Keratinocyte (primary cell): ENCODE results near the gene SLC39A11. TPM values are rescaled to one million over a fixed set of nuclear protein-coding genes. Genes with fewer than 3 reads are reported as not detected.

Source experiments
- DNase-seq: peaks from one replicate; pipeline ENCODE4 v3.0.0-alpha.2; 2011; ENCODE audit warnings: low read depth, missing footprints, low spot score
- FAIRE-seq: peaks from 2 replicates; lab custom pipeline; 2011; peaks lifted over from hg19 to GRCh38; lab: Jason Lieb, UNC
- H2AFZ ChIP-seq: 2 replicates; pipeline ENCODE4 v1.6.0; 2012; ENCODE audit warnings: low read length, control low read depth, inconsistent platforms; ENCODE audit not compliant: control insufficient read depth
- H3K27ac ChIP-seq: 2 replicates; pipeline ENCODE4 v1.5.1; 2011; ENCODE audit warnings: low read length; ENCODE audit not compliant: control insufficient read depth, insufficient read depth
- H3K27me3 ChIP-seq: 3 replicates; pipeline ENCODE4 v1.6.0; 2011; ENCODE audit warnings: low read length; ENCODE audit not compliant: control insufficient read depth, insufficient read depth; ENCODE audit errors: extremely low read depth
- H3K36me3 ChIP-seq, 2 experiments: 2 replicates in 1 of 2; 3 replicates in 1 of 2; pipeline ENCODE4 v1.5.1; 2011; ENCODE audit warnings: low read length in 2 of 2, mild to moderate bottlenecking in 1 of 2; ENCODE audit not compliant: control insufficient read depth in 2 of 2, insufficient read depth in 2 of 2; ENCODE audit errors: extremely low read depth in 1 of 2
- H3K4me1 ChIP-seq: 3 replicates; pipeline ENCODE4 v1.5.1; 2011; ENCODE audit warnings: low read length; ENCODE audit not compliant: control insufficient read depth, insufficient read depth; ENCODE audit errors: extremely low read depth
- H3K4me2 ChIP-seq: 3 replicates; pipeline ENCODE4 v1.6.0; 2011; ENCODE audit warnings: low read depth, low read length; ENCODE audit not compliant: control insufficient read depth, insufficient read depth; ENCODE audit errors: extremely low read depth
- H3K4me3 ChIP-seq, 3 experiments: fragments of 200-600 bp in 1 of 3; sonication (generic) in 1 of 3; 2 replicates in 2 of 3; 3 replicates in 1 of 3; pipeline ENCODE4 v1.5.1; 2011 to 2016; ENCODE audit warnings: low read length in 3 of 3, mild to moderate bottlenecking in 3 of 3, control low read depth in 2 of 3, inconsistent platforms in 1 of 3, low read depth in 1 of 3, mixed read lengths in 1 of 3, mixed run types in 1 of 3, moderate library complexity in 1 of 3; ENCODE audit not compliant: control insufficient read depth in 2 of 3, insufficient read depth in 2 of 3; ENCODE audit errors: extremely low read depth in 1 of 3
- H3K79me2 ChIP-seq: 2 replicates; pipeline ENCODE4 v1.6.0; 2012; ENCODE audit warnings: low read length; ENCODE audit not compliant: control insufficient read depth, insufficient read depth
- H3K9ac ChIP-seq: 3 replicates; pipeline ENCODE4 v1.6.0; 2011; ENCODE audit warnings: low read length; ENCODE audit not compliant: control insufficient read depth, insufficient read depth; ENCODE audit errors: extremely low read depth
- H3K9me1 ChIP-seq: 3 replicates; pipeline ENCODE4 v1.6.0; 2011; ENCODE audit warnings: low read length; ENCODE audit not compliant: control insufficient read depth, insufficient read depth; ENCODE audit errors: extremely low read depth
- H3K9me3 ChIP-seq: 2 replicates; pipeline ENCODE4 v1.5.1; 2012; ENCODE audit warnings: low read depth, low read length; ENCODE audit not compliant: control insufficient read depth
- H4K20me1 ChIP-seq: 3 replicates; pipeline ENCODE4 v1.6.0; 2011; ENCODE audit warnings: low read length; ENCODE audit not compliant: control insufficient read depth, insufficient read depth; ENCODE audit errors: extremely low read depth
- EZH2 ChIP-seq: IDR thresholded peaks from one replicate; pipeline ENCODE4 v1.6.1; 2012; ENCODE audit warnings: inconsistent platforms, mild to moderate bottlenecking, low read length, moderate library complexity
- dilution Hi-C: fragments of 300-500 bp; cut with MboI; formaldehyde crosslinking; loops from one replicate; pipeline ENCODE4 v1.7.0; 2020; ENCODE audit warnings: low sequenced_read_pairs; ENCODE audit not compliant: extremely low pct_ligation_motif_present
- polyA plus RNA-seq, 5 experiments: library from polyadenylated mRNA; depleted of rRNA in 3 of 5; stranded (reverse) in 3 of 5; stranded (forward) in 1 of 5; unstranded in 1 of 5; fragments of >200 nt; gene quantifications; 1 replicate in 1 of 5; 2 replicates in 3 of 5; 3 replicates in 1 of 5; pipeline versions ENCODE4 v1.2.1 to v1.2.3, GENCODE V29; 2011 to 2012; ENCODE audit warnings: missing spikeins in 2 of 5, low read depth in 1 of 5, low replicate concordance in 1 of 5
- TF ChIP-seq, protein P1 (sequence below), 3 experiments: IDR thresholded peaks in 1 of 3; conservative IDR thresholded peaks in 1 of 3; optimal IDR thresholded peaks in 1 of 3; 2 replicates in 2 of 3; 3 replicates in 1 of 3; pipeline versions ENCODE3 to v1.5.1; 2011; ENCODE audit warnings: low read length in 3 of 3, mild to moderate bottlenecking in 3 of 3, moderate library complexity in 2 of 3, control low read depth in 1 of 3, inconsistent platforms in 1 of 3; ENCODE audit not compliant: insufficient read depth in 2 of 3; ENCODE audit errors: extremely low read depth in 1 of 3

Gene SLC39A11
- polyA plus RNA-seq, 1 donor (not counting 4 experiments of a cell fraction or from before 2014, with no cell fraction given), result 11.5 TPM

DNA sequence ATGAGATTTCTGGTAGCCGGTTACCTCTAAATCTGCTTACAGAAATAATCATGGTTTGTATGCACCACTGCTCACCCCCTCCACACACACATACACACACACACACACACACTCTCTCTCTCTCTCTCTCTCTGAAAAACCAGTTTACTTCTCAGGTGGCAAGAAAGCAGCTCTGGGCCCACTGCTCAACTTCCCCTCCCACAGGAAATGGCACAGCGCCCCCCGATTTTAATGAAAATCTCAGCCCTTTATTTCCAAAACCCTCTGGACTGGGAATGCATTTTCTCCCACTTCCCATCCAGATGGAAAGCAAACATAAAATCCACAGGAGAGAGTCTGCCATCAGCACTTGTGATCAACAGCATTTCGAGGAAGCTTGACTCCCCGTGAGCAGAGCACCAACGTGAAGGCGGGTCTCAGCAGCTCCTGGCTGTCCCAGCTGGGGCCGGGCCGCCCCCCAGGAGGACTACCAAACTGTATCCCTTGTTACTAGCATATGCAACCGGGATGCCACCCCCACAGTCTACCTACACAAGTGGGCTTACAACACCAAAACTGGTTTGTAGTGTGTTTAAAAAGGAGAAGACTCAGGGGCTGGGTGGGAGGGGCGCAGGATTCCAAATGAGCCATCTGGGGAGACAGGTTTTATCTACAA is 121.1 kb downstream of the SLC39A11 start:
- no peak for TF ChIP-seq EZH2
- TF ChIP-seq, protein P1, sequence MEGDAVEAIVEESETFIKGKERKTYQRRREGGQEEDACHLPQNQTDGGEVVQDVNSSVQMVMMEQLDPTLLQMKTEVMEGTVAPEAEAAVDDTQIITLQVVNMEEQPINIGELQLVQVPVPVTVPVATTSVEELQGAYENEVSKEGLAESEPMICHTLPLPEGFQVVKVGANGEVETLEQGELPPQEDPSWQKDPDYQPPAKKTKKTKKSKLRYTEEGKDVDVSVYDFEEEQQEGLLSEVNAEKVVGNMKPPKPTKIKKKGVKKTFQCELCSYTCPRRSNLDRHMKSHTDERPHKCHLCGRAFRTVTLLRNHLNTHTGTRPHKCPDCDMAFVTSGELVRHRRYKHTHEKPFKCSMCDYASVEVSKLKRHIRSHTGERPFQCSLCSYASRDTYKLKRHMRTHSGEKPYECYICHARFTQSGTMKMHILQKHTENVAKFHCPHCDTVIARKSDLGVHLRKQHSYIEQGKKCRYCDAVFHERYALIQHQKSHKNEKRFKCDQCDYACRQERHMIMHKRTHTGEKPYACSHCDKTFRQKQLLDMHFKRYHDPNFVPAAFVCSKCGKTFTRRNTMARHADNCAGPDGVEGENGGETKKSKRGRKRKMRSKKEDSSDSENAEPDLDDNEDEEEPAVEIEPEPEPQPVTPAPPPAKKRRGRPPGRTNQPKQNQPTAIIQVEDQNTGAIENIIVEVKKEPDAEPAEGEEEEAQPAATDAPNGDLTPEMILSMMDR (optimal IDR thresholded peaks at IDR 0.05 in 1 of 3, IDR thresholded peaks at IDR 0.05 in 1 of 3, conservative IDR thresholded peaks at IDR 0.05 in 1 of 3; ENCODE audit: extremely low read depth in 1 of 3, insufficient read depth in 2 of 3, low read length in 3 of 3), result no peak
- FAIRE-seq, result no peak
- dilution Hi-C loops, result no loop called here

DNA sequence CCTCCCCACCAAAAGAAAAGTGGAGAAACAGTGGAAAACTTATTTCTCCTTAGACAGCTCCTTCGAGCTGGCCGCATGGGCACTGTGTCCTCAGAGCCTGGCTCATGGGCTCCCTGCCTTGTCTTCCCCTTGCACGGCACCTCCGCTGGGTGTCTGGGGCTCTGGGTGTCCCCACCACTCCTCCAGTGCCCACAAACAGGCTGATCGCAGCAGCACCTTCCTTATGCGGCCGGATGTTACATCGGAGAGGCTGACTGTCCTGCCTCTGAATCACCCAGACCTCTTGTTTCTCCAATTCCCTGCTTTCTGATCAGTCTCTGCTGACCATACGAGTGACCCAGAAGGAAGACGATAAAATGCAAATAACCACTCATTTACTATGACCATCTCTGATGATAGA is 121.7 kb downstream of the SLC39A11 start:
- TF ChIP-seq, protein P1 (optimal IDR thresholded peaks at IDR 0.05 in 1 of 3, IDR thresholded peaks at IDR 0.05 in 1 of 3, conservative IDR thresholded peaks at IDR 0.05 in 1 of 3; ENCODE audit: extremely low read depth in 1 of 3, insufficient read depth in 2 of 3, low read length in 3 of 3), result no peak
- no peak for TF ChIP-seq EZH2
- Histone ChIP-seq H3K27ac (no peak overlapping the region), H3K4me1 (no peaks in the 10 kb centered on the region), H3K79me2 (no peaks in the 10 kb centered on the region), H3K36me3 (no peaks in the 10 kb centered on the region), H3K4me3 (no peak overlapping the region), H3K9ac (no peak overlapping the region), H3K4me2 (no peak overlapping the region), H3K9me3 (no peaks in the 10 kb centered on the region), H3K9me1 (no peaks in the 10 kb centered on the region), H4K20me1 (peaks cover 3% of the 10 kb centered on the region), H2AFZ (no peak overlapping the region), H3K27me3 (no peaks in the 10 kb centered on the region)
- dilution Hi-C loops, result no loop called here
- no peak for FAIRE-seq
- DNase-seq, result no peak

More for the DNA sequence above, 121.1 kb downstream of the SLC39A11 start:
- Histone ChIP-seq H3K36me3 (no peaks in the 10 kb centered on the region), H3K9ac (no peak overlapping the region), H3K79me2 (no peaks in the 10 kb centered on the region), H3K4me2 (no peak overlapping the region), H3K9me1 (no peaks in the 10 kb centered on the region), H3K9me3 (no peaks in the 10 kb centered on the region), H4K20me1 (peaks cover 3% of the 10 kb centered on the region), H3K27ac (no peak overlapping the region), H3K4me1 (no peaks in the 10 kb centered on the region), H2AFZ (no peak overlapping the region), H3K4me3 (no peak overlapping the region), H3K27me3 (no peaks in the 10 kb centered on the region)
- DNase-seq, result no peak
